Germinal center (tissue), 1 donor: Measurements from ENCODE around the gene LCP2.

Experiments
- DNase-seq: peaks from one replicate; pipeline ENCODE4 v3.0.0; 2012; ENCODE audit warnings: mixed read lengths, low spot score

LCP2 gene

DNA sequence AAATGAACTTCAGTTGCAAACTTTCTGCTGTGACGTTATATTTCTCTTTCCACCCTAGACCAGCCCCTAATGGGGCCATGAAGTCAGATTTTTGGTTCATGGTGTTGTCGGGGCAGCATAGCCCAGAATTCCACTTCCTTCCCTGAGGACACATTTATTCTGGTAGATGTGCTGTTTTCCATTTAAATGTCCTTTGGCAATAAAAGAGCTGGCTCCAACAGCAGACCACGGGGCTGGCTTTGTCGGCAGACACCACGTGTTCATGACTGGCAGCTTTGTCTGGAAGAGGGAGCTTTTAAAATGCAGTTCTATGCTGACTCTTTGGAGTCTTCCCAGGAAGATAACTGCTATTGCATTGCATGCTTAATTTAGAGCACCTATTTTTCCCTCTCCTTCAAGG is 17.6 kb upstream of the LCP2 start:
- DNase-seq = no peak

DNA sequence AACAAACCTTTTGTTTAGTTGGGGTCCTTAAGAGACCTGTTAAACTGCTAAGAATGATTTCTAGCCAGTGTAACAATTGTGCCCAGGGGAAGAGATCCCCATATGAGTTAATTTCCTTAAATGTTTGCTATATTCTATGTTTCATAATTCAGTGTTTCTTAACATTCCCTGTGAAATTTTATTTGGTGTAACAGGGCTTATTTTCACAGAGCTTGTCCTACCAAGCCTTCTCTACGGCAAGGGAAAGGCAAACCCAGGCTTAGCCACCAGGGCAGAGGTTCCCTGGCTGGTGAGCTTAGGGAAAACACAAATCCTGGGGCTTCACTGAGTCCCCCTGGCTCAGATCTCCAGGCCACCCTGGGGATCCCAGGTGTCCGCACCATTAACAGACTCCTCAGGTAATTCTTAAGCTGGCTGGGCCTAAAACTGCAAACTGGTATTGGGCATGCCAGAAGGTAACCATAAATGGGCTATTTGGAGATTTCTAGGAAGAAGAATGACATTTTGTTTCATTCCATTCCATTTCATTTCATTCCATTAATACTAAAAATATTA is 17.0 kb upstream of the LCP2 start:
- DNase-seq = no peak

DNA sequence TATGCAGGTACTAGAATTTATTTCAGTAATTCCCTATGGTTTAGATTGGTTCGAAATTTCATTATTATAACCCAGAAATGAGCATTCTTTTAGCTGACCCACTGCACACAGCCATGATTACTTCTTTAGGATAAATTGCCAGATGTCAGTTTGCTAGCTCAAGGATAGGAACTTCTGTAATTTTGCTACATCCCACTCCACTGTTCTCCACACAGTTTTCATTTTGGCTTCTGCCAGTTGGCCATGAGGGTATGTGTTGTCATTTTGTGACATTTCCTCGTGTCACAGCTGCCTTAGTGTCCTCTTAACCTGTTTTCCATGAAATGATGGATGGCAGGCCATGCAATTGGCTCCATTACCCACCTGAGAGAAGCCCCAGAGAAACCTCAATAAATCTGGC is 16.2 kb upstream of the LCP2 start:
- no peak for DNase-seq

DNA sequence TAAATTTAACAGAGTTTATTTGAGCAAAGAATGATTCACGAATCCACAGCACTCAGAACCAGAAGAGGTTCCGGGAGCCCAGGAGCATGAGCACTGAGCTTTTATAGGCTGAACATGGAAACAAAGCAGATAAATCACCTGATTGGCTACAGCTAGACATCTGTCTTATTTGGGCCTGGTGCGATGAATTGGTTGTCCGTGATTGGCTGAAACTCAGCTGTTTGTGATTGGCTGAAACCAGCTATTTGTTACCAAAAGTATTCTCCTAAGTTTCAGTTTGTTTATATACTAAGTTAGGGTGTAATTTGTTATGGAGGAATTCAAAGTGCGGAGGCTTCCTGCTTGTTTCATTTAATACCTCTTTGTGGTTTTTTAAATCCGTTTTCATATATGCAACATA is 15.8 kb upstream of the LCP2 start:
- no peak for DNase-seq

DNA sequence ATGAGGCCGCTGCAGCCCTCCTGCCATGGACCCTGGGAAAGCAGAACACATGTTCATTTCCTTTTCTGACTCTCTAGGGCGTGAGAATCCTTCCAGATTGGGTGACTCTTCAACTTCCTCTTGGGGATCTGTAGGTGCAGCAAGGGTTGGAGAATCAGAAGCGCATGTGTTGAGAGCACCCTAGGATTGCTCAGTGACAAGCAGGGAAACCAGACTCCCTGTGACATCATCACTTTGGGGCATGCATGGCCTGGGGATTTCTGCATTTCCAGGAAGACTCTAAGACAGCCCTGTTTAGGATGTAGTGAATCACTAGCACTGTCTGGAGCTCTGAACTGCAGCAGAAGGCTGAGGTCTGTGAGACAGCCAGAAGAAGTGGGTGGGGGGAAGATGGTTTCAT is 15.1 kb upstream of the LCP2 start:
- DNase-seq = no peak

DNA sequence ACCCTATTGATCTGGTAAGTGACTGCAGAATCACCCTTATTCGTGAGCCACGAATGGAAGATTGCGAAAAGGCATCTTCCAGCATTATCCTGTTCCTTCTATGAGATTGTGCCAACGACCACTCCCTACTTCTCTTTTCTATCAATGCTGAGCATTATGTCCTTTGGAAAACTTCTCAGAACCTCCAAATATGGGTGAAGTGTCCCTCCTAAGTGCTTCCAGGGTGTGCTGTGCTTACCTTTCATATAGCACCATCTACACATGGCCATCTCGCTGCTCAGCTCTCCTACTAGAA is 14.7 kb upstream of the LCP2 start:
- no peak for DNase-seq

DNA sequence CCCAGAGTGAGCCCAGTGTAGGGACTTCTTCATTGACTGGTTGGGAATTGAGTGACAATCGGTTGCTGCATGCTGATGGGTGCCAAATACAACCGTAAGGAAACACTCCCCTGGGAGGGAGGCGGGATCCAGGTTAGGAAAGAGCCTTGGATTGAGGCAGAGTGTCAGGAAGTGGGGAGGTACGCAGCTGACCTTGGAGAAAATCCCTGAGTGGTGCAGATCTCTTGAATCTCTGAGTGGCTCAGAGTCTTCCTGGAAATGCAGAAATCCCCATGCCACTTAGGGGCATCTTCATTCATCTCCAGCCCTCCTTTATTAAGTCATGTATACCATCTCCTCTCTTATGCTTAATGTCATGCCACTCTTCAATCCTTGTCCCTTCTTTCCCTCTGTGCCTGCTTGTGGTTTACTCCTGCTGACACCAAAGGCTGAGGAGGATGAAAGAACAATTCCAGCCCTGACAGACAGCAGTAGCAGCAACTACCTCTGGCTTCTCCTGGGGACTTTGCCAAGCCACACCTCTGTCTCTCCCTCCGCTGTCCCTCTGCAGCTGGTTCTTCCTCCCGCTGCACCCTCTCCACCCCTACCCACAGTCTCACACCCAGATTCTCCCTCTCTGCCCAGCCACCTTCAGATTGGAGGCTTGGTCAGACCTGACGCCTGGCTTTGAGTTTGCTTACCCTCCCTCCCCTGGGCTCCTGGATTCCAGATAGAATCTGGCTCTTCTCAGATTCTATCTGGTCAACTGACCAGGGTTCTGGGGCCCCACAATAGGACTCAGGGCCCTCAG is 14.1 kb upstream of the LCP2 start:
- DNase-seq = no peak

DNA sequence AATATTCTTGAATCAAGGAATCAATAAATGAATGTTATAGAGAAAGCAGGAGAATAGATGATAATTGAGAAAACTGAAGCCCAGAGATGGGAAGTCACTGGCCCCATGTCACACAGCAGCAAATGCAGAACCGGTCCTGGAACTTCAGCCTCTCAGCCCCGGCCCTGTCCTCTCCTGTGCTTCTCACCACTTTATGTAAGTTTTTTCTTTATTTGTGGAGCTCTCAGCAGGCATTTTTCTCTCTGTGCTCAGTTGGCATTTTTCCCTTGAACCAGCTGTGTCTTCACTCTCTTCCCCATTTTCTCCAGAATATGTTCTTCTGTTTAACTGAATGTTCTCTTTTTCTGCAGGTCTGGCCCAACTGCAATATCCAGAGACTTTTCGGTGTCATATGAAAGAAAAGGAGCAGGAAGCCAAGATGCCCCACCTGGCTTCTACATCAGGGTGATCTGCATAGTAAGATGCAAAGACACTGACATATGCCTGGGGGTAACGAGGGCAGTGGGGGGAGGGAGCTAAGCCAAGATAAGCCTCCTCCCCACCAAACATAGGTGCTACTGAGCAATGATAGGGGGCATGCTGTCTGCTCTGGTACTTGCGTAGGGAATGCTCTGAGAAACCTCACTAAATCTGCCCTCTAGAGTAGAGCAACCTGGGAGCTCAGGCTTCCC is 12.8 kb upstream of the LCP2 start:
- no peak for DNase-seq

DNA sequence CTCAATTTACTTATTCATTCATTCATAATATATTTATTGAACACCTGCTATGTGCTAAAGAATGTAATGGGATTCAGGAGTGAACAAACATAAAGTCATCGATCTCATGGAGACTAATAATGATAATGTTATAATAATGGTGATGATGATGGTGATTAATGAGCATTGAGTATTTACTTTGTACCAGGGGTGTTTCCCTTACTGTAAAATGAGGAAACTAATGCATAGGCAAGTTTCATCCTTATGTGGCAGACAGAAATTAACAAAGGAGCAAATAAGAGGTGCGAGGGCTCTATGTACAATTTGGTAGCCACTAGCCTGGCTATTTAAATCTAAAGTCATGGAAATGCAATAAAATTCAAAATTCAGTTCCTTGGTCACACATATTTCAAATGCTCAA is 11.1 kb upstream of the LCP2 start:
- no peak for DNase-seq

DNA sequence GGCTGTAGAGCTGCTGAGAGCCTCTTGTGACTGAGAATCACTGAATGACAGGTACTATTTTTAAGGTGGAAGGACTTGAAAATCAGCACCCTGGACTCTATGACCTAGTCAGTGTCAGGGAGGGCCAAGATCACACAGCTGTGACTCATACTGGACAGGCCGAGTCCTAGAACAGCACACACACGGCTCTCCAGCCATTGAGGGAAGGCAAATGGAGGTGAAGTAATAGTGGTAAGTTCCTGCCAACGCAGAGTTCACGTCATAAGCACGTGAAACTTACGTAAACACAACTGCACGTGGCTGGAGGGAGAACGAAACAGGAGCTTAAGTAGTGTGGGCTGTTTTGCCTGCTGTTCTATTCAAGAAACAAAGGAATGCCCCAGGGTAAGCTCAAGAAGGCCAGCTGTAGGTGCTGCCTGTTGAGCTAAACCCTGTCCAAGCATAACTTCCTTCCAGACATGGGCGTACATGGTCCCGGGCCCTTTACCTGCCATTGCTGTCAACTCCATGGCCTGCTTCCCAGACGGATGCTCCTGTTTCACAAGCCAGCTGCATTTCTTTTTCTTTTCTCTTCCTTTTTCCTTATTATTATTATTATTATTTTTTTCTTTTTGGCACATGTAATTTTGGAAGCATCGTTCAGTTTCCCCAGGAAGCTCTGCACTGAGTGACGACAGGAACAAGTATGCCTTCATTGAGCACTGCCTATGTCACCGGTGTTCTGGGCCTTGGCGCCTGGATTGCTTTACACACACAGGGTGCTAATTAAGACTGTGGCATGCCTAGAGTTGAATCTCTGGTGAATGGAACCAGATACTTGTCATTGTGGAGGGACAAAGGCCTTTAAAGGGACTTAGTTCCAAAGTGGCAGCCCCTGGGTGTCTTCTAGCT is 10.2 kb upstream of the LCP2 start:
- DNase-seq = no peak

DNA sequence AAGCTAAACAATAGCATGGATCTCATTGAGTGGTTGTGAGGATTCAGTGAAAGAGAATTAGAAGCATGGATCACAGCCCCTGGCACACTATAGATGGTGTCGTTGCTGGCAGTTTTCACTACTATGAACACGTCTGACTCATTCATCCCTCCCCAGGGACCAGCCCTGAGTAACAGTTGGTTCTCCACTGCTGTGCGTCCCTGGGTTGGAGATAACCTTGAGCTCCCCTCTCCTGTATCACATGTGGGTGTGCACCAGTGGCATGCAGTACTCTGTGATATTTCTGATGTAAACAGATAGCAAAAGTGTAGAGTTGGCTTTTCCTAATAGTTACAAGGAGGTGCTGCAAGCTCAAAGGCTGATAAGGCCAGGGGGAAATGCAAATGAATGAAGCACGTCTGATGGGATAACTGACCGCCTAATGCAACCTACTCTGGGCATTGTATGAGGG is 8.8 kb upstream of the LCP2 start:
- no peak for DNase-seq

DNA sequence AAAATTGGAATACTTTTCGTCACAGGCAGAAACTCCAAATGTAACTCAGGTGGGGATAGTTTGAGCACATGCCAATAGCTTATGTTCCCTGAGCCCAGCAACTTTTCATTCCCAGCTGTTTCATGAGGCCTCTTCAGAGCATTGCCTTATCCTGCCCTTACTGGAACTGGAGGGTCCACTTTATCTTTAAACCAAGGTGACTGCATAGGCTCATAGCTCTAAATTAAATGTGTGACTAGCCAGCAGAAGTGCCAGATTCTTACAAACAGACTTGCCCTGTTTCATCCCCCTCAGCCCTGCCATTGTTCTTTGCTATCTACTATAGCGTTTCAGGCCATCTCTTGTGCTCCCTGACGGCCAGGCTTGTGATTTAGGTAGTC is 8.1 kb upstream of the LCP2 start:
- no peak for DNase-seq

DNA sequence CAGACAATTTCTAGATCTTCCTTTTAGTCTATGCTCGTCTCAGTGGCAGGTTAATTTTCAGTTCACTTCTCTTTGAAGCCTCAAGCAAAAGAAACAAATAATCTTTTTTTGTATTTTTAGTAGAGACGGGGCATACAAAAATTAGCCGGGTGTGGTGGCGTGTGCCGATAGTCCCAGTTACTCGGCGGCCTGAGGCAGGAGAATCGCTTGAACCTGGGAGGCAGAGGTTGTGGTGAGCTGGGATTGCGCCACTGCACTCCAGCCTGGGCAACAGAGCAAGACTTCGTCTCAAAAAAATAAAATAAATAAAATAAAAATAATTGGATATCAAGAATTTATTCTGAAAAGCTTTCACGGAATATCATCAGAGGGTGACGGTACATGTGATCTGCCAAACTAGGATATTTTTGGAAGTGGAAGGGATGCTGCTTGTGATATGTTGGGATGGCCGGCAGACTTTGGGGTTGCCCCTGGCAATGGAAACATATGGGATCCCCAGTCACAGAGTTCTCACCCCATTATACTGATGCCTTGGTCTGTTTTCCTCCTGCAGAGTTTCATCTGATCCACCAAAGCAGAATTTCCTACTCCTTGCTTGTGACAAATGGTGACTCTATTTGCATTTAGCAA is 7.6 kb upstream of the LCP2 start:
- DNase-seq = no peak

DNA sequence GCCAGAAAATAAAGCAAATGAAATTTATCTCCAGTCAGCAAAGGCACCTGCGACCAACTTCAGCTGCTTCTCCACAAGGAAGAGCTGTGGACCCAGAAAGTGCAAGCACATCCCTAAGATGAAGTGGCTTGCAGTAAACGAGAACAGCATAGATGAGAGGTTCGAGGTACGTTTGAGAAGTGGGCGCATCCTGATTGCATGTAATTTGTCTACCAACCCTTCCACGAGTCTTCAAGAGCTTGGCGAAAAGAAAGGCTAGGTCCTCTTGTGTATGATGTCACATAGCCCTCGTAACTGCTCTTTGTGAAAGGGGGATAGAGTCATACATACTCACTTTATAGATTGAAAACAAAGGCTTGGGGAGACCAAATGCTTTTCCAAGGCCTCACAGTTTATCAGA is 6.0 kb upstream of the LCP2 start:
- no peak for DNase-seq

DNA sequence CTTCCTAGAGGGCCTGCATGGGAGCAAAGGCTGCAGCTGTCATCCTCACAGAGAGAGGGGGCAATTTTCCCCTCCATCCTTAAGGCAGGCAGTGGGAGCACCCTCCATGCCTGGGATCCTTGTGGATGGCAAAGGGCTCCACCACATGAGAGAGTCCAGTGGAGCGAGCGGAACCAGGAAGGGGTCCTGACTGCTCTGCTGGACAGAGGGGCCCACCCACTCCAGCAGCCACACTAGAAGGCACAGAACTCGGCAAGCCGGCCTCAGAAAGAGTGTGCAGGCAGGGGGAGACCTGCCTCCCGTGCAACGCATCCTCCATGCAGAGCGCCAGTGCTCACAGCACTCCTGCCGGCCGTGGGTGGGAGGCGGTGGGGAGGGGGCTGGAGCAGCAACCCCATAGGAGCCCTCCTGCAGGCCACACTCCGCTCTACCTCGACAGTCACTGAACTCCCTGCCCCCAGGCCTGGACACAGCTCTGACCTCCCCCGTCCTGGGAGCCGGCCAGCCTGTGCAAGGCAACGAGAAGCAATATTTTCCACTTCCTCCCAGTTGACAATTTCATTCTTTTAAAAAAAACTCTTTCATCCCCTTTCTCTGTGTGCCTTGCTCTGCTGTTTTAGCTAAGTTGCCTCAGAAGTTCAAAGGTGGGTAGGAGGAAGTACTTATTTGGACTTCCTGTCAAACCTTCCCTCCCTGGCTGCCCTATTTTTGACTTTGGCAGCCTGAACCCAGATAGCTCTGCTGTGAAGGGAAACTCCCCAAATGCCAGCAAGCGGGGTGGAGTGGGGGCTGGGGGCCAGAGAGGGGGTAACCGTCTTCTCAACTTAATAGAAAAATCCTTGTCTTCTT is 5.3 kb upstream of the LCP2 start:
- peak; percentile 72 for DNase-seq

DNA sequence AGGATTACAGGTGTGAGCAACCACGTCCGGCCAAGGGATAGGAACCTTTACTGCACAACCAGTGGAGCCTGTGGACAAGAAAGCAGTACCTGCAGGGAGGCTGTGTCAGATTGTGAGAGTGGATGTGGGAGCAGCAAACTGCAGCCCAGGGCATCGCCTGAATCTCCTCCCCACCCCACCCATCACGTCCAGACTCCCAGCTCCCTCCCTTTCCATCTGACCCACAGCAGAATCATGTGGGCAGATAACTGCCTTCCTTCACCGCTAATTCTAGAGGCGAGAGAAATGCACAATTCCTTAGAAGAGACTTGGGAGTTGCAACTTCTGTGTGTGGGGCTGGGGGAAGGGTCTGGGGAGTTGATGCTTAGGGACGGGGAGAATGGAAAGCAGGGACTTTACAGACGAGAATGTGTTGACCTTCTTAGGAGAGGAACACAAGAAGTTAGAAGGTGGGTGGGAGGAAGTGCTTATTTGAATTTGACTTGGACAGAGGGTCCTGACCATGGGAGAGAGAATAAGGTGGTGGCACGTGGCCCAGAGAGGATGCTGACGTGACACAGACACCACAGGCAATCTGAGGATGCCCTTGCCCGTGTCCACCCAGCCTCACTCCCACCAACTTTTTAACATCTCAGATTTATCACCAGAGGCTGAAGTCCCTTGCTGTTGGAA is 4.5 kb upstream of the LCP2 start:
- no peak for DNase-seq

DNA sequence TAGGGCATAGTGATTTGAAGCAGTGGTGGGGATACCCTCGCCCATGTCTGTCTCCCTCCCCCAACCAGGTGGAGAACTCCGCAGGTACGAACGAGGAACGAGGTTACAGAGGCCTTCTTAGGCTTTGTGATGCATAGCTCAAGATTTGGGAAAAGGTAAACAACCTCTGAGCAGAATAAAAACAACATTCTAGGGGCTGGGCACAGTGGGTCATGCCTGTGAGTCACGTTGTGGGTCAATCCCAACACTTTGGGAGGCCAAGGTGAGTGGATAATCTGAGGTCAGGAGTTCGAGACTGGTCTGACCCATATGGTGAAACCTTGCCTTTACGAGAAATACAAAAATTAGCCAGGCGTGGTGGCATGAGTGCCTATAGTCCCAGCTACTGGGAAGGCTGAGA is 3.6 kb upstream of the LCP2 start:
- DNase-seq = no peak

DNA sequence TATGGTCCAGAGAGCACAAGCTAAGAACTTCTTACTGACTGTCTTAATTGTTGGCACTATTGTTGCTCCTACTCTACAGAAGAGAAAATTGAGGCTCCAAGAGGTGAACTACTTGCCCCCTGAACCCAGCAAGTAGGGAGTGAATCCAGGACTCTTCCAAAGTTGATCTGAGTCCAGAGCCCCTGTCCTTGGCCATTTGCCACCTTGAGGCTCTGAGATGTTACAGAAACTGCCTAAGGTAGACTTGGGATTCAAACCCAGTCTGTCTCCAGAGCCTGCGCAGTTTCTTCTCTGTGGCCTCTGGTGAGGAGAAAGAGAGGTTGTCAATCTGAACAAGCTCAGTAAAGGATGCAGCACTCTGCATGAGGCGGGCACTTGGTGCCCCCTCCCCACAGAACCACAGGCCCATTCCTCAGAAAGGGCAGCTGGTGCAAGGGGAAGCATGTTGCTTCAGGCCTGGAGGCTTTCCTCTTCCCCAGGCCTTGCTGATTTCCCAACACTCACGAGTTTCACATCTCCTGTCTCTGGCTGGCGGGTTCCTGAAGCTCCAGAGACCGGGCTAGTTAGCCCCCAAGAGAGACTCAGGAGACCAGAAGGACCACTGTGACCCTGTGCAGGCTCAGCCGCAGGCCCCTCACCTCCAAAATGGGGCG is 2.9 kb upstream of the LCP2 start:
- no peak for DNase-seq

DNA sequence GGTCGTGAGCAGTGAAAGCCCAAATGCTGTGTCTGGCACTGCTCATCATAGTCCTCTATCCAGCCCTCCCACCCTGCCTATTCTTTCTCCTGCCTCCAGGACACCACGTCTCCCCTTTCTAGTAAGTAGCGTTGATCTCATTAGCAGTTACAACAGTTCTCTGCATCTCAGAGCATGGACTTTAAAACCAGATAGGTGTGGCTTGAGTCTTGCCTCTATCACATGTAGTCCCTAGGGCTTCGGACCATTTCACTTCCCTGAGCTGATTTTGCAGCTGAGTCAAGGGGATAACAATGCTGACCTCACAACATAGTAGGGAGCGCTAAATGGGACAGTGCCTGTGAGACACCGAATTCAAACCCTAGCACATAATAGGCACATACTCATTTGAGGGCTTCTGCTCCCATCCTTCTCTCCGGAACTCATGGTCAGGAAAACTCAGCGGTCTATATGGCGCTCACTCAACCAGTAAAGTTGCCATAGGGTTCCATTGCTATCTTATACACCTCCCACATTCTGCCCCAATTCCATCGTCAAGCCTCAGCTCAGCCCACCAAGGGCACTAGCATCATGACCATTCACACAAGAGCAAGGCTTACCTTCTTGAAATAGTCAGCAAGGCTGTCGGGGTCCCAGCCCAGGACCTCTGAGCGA is 515 bp downstream of the LCP2 start:
- peak; percentile 32 for DNase-seq
